HCT116 (cell line): ENCODE data around the gene PXDN. TPM values are rescaled to one million over a fixed set of nuclear protein-coding genes. Genes with fewer than 3 reads are reported as not detected.

Experiments
- ATAC-seq: fragments of 200-7000 bp; cut with Tn5 transposase; 2 replicates; pipeline ENCODE4 v1.9.1; 2020; ENCODE audit warnings: mild to moderate bottlenecking, moderate library complexity
- BruUV-seq: library from RNA; stranded (reverse); fragments of 400-500 nt; replicated peaks from 2 replicates; lab custom pipeline; 2021; lab: Mats Ljungman, UMichigan
- CTCF ChIA-PET: fragments of 300-600 bp; sonication (Branson Sonifier 250); formaldehyde crosslinking; loops from one replicate; lab custom pipeline; 2021; ENCODE audit warnings: antibody characterized with exemption; lab: Charles Lee
- POLR2A ChIA-PET: fragments of 300-600, 350-600 bp; sonication (Branson Sonifier 250); formaldehyde crosslinking; loops from one replicate; lab custom pipeline; 2021; ENCODE audit warnings: antibody characterized with exemption; lab: Charles Lee
- RAD21 ChIA-PET, 2 experiments: fragments of 300-600 bp; sonication (Branson Sonifier 250); formaldehyde crosslinking; loops; one replicate each; lab custom pipeline; 2023; ENCODE audit warnings: low total read pairs in 2 of 2; ENCODE audit not compliant: uncharacterized antibody in 2 of 2, unreplicated experiment in 2 of 2, low non-redundant PET in 1 of 2; lab: Charles Lee
- DNase-seq: peaks from one replicate; pipeline ENCODE4 v3.0.0-alpha.2; 2010; ENCODE audit warnings: low read depth, low spot score
- H2AFZ ChIP-seq: fragments of 200-600 bp; shearing (Covaris generic), sonication (generic); 2 replicates; pipeline ENCODE4 v1.6.1; 2017; ENCODE audit warnings: low read depth, mixed run types, mixed read lengths, antibody characterized with exemption, low read length; ENCODE audit not compliant: poor library complexity, severe bottlenecking
- H3K27ac ChIP-seq: 2 replicates; pipeline ENCODE4 v1.5.1; 2012; ENCODE audit warnings: low read depth, low read length
- H3K27me3 ChIP-seq: fragments of 200-600 bp; sonication (generic); 2 replicates; pipeline ENCODE4 v1.6.1; 2016; ENCODE audit warnings: mixed run types, low read length, mixed read lengths; ENCODE audit not compliant: insufficient read depth
- H3K36me3 ChIP-seq, 2 experiments: fragments of 200-500 bp in 1 of 2; fragments of 200-600 bp in 1 of 2; sonication (Bioruptor generic) in 1 of 2; sonication (generic) in 1 of 2; 2 replicates each; pipeline versions ENCODE4 v1.5.1 to v1.6.1; 2014 to 2016; ENCODE audit warnings: low read length in 2 of 2, inconsistent platforms in 1 of 2, mixed read lengths in 1 of 2, mixed run types in 1 of 2; ENCODE audit not compliant: insufficient read depth in 2 of 2, control insufficient read depth in 1 of 2
- H3K4me1 ChIP-seq, 2 experiments: fragments of 200-600 bp in 1 of 2; sonication (generic) in 1 of 2; 2 replicates each; pipeline versions ENCODE4 v1.5.1 to v1.6.1; 2012 to 2017; ENCODE audit warnings: low read length in 2 of 2, inconsistent platforms in 1 of 2, mild to moderate bottlenecking in 1 of 2, mixed read lengths in 1 of 2, mixed run types in 1 of 2, moderate library complexity in 1 of 2; ENCODE audit not compliant: insufficient read depth in 2 of 2, control insufficient read depth in 1 of 2
- H3K4me2 ChIP-seq: fragments of 200-600 bp; sonication (generic); 2 replicates; pipeline ENCODE4 v1.6.1; 2017; ENCODE audit warnings: mixed run types, low read length, mixed read lengths
- H3K4me3 ChIP-seq, 2 experiments: fragments of 200-600 bp in 1 of 2; sonication (generic) in 1 of 2; replicated peaks in 1 of 2; 2 replicates each; pipeline ENCODE4 v1.5.1; 2011 to 2016; ENCODE audit warnings: low read length in 2 of 2, control low read depth in 1 of 2, low read depth in 1 of 2, mild to moderate bottlenecking in 1 of 2, mixed read lengths in 1 of 2, mixed run types in 1 of 2
- H3K79me2 ChIP-seq: fragments of 200-600 bp; sonication (generic); 2 replicates; pipeline ENCODE4 v1.6.1; 2017; ENCODE audit warnings: mild to moderate bottlenecking, mixed run types, low read length, moderate library complexity, mixed read lengths; ENCODE audit not compliant: insufficient read depth
- H3K9ac ChIP-seq: fragments of 200-600 bp; sonication (generic); 2 replicates; pipeline ENCODE4 v1.6.1; 2016; ENCODE audit warnings: low read length, mixed read lengths
- H3K9me2 ChIP-seq: fragments of 200-600 bp; sonication (generic), shearing (Covaris generic); 2 replicates; pipeline ENCODE4 v1.6.1; 2017; ENCODE audit warnings: mixed run types, mild to moderate bottlenecking, moderate library complexity; ENCODE audit not compliant: insufficient read depth
- H3K9me3 ChIP-seq, 2 experiments: fragments of 200-500 bp in 1 of 2; fragments of 200-600 bp in 1 of 2; sonication (Bioruptor generic) in 1 of 2; sonication (generic) in 1 of 2; 2 replicates each; pipeline ENCODE4 v1.6.1; 2014 to 2017; ENCODE audit warnings: low read length in 2 of 2, mixed read lengths in 2 of 2, inconsistent platforms in 1 of 2, low read depth in 1 of 2, mild to moderate bottlenecking in 1 of 2, mixed run types in 1 of 2, moderate library complexity in 1 of 2; ENCODE audit not compliant: control insufficient read depth in 1 of 2, insufficient read depth in 1 of 2
- H4K20me1 ChIP-seq: fragments of 200-600 bp; sonication (generic), shearing (Covaris generic); 2 replicates; pipeline ENCODE4 v1.6.1; 2017; ENCODE audit warnings: mixed run types, mild to moderate bottlenecking, moderate library complexity; ENCODE audit not compliant: insufficient read depth
- CTCF ChIP-seq, 3 experiments: fragments of 200-600 bp in 1 of 3; sonication (generic) in 1 of 3; IDR thresholded peaks in 2 of 3; conservative IDR thresholded peaks in 1 of 3; 2 replicates each; pipeline ENCODE4 v1.5.1; 2012 to 2017; ENCODE audit warnings: low read depth in 2 of 3, low read length in 2 of 3, antibody characterized with exemption in 1 of 3, borderline replicate concordance in 1 of 3, control low read depth in 1 of 3, mild to moderate bottlenecking in 1 of 3, mixed read lengths in 1 of 3, mixed run types in 1 of 3, moderate library complexity in 1 of 3; ENCODE audit not compliant: insufficient read depth in 1 of 3
- EZH2phosphoT487 ChIP-seq: fragments of 200-600 bp; IDR thresholded peaks from 2 replicates; pipeline ENCODE4 v1.6.1; 2018; ENCODE audit warnings: antibody characterized with exemption, borderline replicate concordance
- FOSL1 ChIP-seq: IDR thresholded peaks from 2 replicates; pipeline ENCODE4 v1.6.1; 2012; ENCODE audit warnings: low read depth
- MAX ChIP-seq: IDR thresholded peaks from 2 replicates; pipeline ENCODE4 v1.6.1; 2012
- POLR2A ChIP-seq: IDR thresholded peaks from 2 replicates; pipeline ENCODE4 v1.7.0; 2011; ENCODE audit warnings: borderline replicate concordance; ENCODE audit not compliant: insufficient read depth, insufficient read length; ENCODE audit errors: extremely low read depth
- SP1 ChIP-seq: IDR thresholded peaks from 2 replicates; pipeline ENCODE4 v1.6.1; 2012; ENCODE audit warnings: low read depth
- SRF ChIP-seq: IDR thresholded peaks from 2 replicates; pipeline ENCODE4 v1.6.1; 2012; ENCODE audit warnings: low read depth
- ZFX ChIP-seq: fragments of 450-650 bp; IDR thresholded peaks from 2 replicates; pipeline ENCODE4 v1.6.1; 2017
- ZNF274 ChIP-seq: fragments of 200-500 bp; sonication (Bioruptor generic); IDR thresholded peaks from 2 replicates; pipeline ENCODE4 v1.6.1; 2014; ENCODE audit warnings: mild to moderate bottlenecking, low read depth, low read length, inconsistent platforms
- intact Hi-C: fragments of 100-400 bp; cut with micrococcal nuclease; formaldehyde crosslinking; loops from 2 replicates; pipeline ENCODE4 v1.10.0; 2022
- total RNA-seq: library from RNA; stranded (reverse); gene quantifications from one replicate; pipeline ENCODE4 v1.2.1, GENCODE V29; 2021; ENCODE audit not compliant: unreplicated experiment

PXDN gene
- total RNA-seq, 1 experiment from 2014 or later = 10.7 TPM

GRCh38 chr2:1713142-1713838 lies 31.0 kb downstream of the PXDN start:
- ChIA-PET RAD21 (no interaction called here), POLR2A (no interaction called here), CTCF (no interaction called here)
- Histone ChIP-seq H2AFZ (no peak overlapping the region), H3K9me3 (no peaks in the 10 kb centered on the region), H3K27me3 (no peaks in the 10 kb centered on the region), H3K4me1 (no peaks in the 10 kb centered on the region), H4K20me1 (no peaks in the 10 kb centered on the region), H3K27ac (no peak overlapping the region), H3K9me2 (no peaks in the 10 kb centered on the region), H3K4me2 (no peak overlapping the region), H3K9ac (no peak overlapping the region), H3K36me3 (no peaks in the 10 kb centered on the region), H3K4me3 (no peak overlapping the region), H3K79me2 (no peaks in the 10 kb centered on the region)
- ATAC-seq = no peak
- intact Hi-C loops = no loop called here
- DNase-seq = no peak
- BruUV-seq = no TSS peak
- TF ChIP-seq CTCF (IDR thresholded peaks at IDR 0.05 in 2 of 3, conservative IDR thresholded peaks at IDR 0.05 in 1 of 3; ENCODE audit: borderline replicate concordance in 1 of 3, insufficient read depth in 1 of 3, low read depth in 2 of 3, low read length in 2 of 3) = no peak
- no peak for TF ChIP-seq SRF

- Histone ChIP-seq H3K4me2 (no peak overlapping the region), H3K79me2 (no peaks in the 10 kb centered on the region), H3K4me1 (no peaks in the 10 kb centered on the region), H3K9me3 (no peaks in the 10 kb centered on the region), H2AFZ (no peak overlapping the region), H4K20me1 (no peaks in the 10 kb centered on the region), H3K4me3 (no peak overlapping the region)
- ATAC-seq = no peak
- no TSS peak for BruUV-seq
- ChIA-PET RAD21 (no interaction called here), CTCF (no interaction called here), POLR2A (no interaction called here)
- DNase-seq = no peak
- TF ChIP-seq POLR2A (no peak), MAX (no peak), EZH2phosphoT487 (no peak), ZFX (no peak), SP1 (no peak), SRF (no peak), ZNF274 (no peak), FOSL1 (no peak)
- TF ChIP-seq, all 23 proteins: peak for 0
- no peak overlapping the region for H3K9ac ChIP-seq
- no peak overlapping the region for H3K27ac ChIP-seq
- no peaks in the 10 kb centered on the region for H3K27me3 ChIP-seq
- no peaks in the 10 kb centered on the region for H3K36me3 ChIP-seq
- no peaks in the 10 kb centered on the region for H3K9me2 ChIP-seq
- intact Hi-C loops = no loop called here
These were observed 34.3 kb downstream of the PXDN start for GRCh38 chr2:1709946-1710560.
